PFSK-1 (cell line): ENCODE data around the gene TNRC18.

Experiments
- FOXP2 ChIP-seq: optimal IDR thresholded peaks from 2 replicates; pipeline ENCODE3; 2011; ENCODE audit warnings: borderline replicate concordance, control low read depth, inconsistent platforms; ENCODE audit not compliant: insufficient read depth; ENCODE audit errors: extremely low read length, extremely low read depth
- POLR2AphosphoS5 ChIP-seq: IDR thresholded peaks from 2 replicates; pipeline ENCODE4 v1.6.1; 2012; ENCODE audit warnings: low read depth, mild to moderate bottlenecking, control low read depth, low read length, moderate library complexity
- SIN3A ChIP-seq: IDR thresholded peaks from 2 replicates; pipeline ENCODE4 v1.6.1; 2012; ENCODE audit warnings: mild to moderate bottlenecking, low read length, moderate library complexity, borderline replicate concordance; ENCODE audit not compliant: insufficient read depth
- TAF1 ChIP-seq: IDR thresholded peaks from 2 replicates; pipeline ENCODE4 v1.6.1; 2012; ENCODE audit warnings: low read length, control low read depth, borderline replicate concordance; ENCODE audit not compliant: insufficient read depth
- TF ChIP-seq, protein P1 (sequence below), 2 experiments: IDR thresholded peaks; 2 replicates each; pipeline versions ENCODE4 v1.6.1 to v1.8.0; 2011 to 2012; ENCODE audit warnings: low read depth in 2 of 2, low read length in 2 of 2, control low read depth in 1 of 2, inconsistent platforms in 1 of 2, mild to moderate bottlenecking in 1 of 2, moderate library complexity in 1 of 2; ENCODE audit not compliant: insufficient read depth in 1 of 2

The TNRC18 gene

DNA sequence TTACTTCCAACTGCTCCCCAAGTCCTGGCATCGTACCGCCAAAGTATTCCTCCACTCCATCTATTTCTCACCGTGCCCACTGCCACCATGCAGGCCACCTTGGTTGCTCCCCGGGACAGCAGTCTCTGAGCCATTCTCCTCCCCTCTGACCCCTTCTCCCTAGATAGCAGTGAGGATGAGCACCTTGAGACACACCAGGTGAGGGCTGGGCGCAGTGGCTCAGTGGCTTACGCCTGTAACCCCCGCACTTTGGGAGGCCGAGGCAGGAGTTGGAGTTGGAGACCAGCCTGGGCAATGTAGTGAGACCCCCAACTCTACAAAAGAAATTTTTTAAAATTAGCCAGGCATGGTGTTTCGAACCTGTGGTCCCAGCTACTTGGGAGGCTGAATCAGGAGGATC, 136.7 kb downstream of the TNRC18 start:
- TF ChIP-seq, protein P1, sequence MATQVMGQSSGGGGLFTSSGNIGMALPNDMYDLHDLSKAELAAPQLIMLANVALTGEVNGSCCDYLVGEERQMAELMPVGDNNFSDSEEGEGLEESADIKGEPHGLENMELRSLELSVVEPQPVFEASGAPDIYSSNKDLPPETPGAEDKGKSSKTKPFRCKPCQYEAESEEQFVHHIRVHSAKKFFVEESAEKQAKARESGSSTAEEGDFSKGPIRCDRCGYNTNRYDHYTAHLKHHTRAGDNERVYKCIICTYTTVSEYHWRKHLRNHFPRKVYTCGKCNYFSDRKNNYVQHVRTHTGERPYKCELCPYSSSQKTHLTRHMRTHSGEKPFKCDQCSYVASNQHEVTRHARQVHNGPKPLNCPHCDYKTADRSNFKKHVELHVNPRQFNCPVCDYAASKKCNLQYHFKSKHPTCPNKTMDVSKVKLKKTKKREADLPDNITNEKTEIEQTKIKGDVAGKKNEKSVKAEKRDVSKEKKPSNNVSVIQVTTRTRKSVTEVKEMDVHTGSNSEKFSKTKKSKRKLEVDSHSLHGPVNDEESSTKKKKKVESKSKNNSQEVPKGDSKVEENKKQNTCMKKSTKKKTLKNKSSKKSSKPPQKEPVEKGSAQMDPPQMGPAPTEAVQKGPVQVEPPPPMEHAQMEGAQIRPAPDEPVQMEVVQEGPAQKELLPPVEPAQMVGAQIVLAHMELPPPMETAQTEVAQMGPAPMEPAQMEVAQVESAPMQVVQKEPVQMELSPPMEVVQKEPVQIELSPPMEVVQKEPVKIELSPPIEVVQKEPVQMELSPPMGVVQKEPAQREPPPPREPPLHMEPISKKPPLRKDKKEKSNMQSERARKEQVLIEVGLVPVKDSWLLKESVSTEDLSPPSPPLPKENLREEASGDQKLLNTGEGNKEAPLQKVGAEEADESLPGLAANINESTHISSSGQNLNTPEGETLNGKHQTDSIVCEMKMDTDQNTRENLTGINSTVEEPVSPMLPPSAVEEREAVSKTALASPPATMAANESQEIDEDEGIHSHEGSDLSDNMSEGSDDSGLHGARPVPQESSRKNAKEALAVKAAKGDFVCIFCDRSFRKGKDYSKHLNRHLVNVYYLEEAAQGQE (IDR thresholded peaks at IDR 0.05; ENCODE audit: insufficient read depth in 1 of 2, low read depth in 2 of 2, low read length in 2 of 2) = no peak
- no peak for TF ChIP-seq FOXP2
- TF ChIP-seq SIN3A = no peak
- TF ChIP-seq POLR2AphosphoS5 = no peak
- no peak for TF ChIP-seq TAF1

DNA sequence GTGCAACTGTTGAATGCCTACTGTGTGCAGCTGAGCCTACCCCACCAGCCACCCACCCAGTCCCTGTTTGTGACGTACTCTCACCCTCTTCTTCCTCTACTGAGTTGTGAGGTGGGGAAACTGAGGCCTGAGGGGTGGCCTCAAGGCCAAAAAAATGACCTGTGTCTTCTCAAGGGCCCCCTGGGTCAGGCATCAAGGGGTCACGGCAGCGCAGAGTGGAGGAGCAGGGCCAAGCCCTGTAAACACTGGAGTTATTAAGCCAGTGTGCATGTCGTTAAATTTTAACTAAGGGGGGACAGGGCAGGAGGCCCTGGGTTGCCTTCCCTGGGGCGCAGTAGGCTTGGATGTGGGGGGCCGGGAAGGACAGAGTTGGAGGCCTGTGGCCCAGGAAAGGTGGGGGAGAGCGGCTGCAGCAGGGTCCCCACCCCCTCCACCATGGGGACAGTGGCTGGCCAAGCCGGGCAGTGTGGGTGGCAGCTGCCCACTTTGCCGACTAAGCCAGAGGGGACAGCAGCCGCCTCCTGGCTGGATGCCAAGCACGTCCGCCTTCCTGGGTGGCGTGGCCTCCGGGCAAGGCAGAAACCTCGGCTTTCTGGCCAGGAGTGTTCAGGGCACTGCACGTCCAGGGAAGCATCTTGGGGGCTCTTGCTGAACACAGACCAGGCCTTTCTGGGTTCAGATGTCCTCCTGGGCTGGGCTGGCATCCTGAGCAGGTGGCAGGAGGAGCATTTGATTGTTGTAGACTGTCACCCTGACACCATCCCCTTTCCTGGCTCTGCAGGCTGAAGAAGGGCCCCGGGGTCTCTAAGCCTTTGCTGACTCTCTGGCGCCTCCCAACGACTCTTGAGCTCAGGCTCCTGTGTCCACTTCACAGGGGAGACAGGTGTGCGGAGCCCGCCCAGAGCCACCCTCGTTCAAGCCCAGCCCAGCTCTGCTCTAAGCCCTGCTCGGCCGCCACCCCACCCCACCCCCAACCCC, 139.0 kb downstream of the TNRC18 start:
- TF ChIP-seq, protein P1 (IDR thresholded peaks at IDR 0.05; ENCODE audit: insufficient read depth in 1 of 2, low read depth in 2 of 2, low read length in 2 of 2) = no peak
- no peak for TF ChIP-seq SIN3A
- no peak for TF ChIP-seq POLR2AphosphoS5

DNA sequence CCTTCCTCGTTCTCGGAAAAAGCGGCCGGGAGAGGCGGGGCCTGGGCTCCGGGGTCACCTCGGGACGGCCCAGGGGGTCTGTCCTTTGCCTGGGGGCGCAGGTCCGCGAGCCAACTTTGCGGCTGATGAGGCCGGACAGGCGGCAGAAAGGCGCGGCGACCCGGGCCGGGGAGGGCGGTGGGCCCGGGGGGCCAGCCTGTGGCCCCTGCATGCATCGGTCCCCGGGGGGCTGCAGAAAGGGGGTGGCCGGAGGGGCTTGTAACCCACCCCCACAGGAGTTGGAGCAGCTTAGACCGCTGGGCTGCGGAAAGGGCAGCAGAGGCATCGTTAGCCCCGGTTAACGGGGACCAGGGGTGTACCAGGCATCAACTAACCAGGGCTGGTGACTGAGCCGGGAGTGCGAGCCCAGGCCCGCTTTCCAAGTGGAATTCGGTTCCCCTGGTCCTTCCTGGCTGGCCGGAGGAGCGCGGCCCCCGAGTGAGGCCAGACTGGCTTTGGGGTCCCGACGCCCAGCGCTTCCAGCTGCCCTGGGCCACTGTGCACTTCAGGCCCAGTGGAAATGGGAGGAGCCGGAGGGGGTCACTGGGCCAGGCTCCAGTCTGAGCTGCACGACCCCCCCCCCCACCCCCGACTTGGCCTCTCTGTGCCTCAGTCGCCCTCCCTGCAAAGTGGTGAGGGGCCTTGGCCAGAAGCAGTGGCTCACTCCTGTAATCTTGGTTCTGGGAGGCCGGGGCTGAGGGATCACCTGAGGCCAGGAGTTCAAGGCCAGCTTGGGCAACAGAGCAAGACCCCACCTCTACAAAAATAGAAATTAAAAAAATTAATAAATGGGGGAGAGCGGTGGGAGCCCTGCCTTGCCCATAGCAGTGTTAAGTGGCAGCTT, 140.0 kb downstream of the TNRC18 start:
- TF ChIP-seq FOXP2 (no peak), TAF1 (no peak), POLR2AphosphoS5 (no peak), SIN3A (no peak)
- TF ChIP-seq, protein P1 (IDR thresholded peaks at IDR 0.05; ENCODE audit: insufficient read depth in 1 of 2, low read depth in 2 of 2, low read length in 2 of 2) = no peak

DNA sequence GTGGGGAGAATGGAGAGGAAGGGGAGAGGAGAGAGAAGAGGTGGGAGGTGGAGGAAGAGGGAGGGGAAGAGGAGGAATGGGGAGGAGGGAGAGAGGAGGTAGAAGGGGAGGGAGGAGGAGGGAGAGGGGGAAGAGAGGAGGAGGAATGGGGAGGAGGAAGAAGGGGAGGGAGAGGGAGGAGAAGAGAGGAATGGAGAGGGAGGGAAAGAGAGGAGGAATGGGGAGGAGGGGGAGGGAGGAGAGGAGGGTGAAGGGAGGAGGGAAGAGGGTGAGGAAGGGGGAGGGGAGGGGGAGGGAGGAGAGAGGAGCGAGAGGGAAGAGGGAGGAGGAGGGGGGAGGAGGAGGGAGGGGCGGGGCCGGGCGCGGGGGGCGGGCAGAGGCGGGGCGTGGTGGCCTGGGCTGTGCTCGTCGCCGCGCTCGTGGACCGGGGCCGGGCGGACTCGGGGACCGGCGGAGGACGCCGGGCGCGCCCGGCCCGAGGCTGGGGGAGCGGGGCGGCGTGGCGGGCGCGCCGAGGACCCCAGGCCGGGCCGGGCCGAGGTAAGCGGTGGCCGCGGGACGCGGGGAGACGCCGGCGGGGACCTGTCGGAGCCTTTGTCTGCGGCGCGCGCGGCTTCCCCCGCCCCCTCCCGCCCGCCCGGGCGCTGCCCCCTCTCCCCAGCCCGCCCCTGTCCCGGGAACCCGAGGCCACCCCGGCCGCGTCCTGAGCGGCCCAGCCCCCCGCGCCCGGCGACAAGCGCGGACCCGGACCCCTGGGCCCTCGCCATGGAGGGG, 140.9 kb downstream of the TNRC18 start, which contains the start of gene SLC29A4:
TSS of gene SLC29A4 (plus strand) at position 401 of the 774 bp plus-strand sequence. CDS start 4,874 bp downstream, outside the sequence.
- no peak for TF ChIP-seq TAF1
- TF ChIP-seq FOXP2 = no peak

DNA sequence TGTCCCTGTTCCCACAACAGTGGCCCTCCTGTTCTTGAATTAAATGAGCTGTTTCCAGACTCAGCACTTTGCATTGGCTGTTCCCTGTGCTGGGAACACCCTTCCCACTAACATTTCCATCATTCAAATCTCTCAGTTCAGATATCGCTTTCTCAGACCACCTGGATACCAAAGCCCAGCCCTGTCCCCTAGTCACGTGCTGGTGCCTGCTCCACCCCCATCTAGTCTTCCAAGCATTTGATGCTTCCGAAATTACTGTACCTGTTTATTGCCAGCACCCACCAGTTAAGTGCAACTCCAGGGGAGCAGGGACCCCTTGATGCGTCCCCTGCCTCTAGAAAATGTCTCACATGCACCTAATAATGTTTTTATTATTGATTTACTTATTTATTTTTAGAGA, 143.9 kb downstream of the TNRC18 start:
- TF ChIP-seq, protein P1 (IDR thresholded peaks at IDR 0.05; ENCODE audit: insufficient read depth in 1 of 2, low read depth in 2 of 2, low read length in 2 of 2) = no peak
- TF ChIP-seq FOXP2 = no peak
- no peak for TF ChIP-seq TAF1
- no peak for TF ChIP-seq POLR2AphosphoS5
- no peak for TF ChIP-seq SIN3A
